Vagina (tissue), 2 donors: ENCODE data around the gene LRRFIP1. TPM values are rescaled to one million over a fixed set of nuclear protein-coding genes. Genes with fewer than 3 reads are reported as not detected.

Experiments used
- DNase-seq, 2 donors: peaks; one replicate each; pipeline ENCODE4 v3.0.0-alpha.2; 2017; ENCODE audit errors: extremely low spot score in 2 of 2
- H3K27ac ChIP-seq: fragments of 200-600 bp; sonication (generic); one replicate; pipeline ENCODE4 v1.5.1; 2019
- H3K27me3 ChIP-seq: fragments of 200-600 bp; sonication (generic); one replicate; pipeline ENCODE4 v1.5.1; 2019
- H3K36me3 ChIP-seq, 2 donors: fragments of 200-600 bp; sonication (generic); one replicate each; pipeline ENCODE4 v1.5.1; 2017 to 2019
- H3K4me1 ChIP-seq: fragments of 200-600 bp; sonication (generic); one replicate; pipeline ENCODE4 v1.5.1; 2019
- H3K4me3 ChIP-seq, 2 donors: fragments of 200-600 bp; sonication (generic); 1 replicate in 1 of 2; 2 replicates in 1 of 2; pipeline ENCODE4 v1.5.1; 2016 to 2019
- H3K9me3 ChIP-seq: fragments of 200-600 bp; sonication (generic); one replicate; pipeline ENCODE4 v1.5.1; 2019
- CTCF ChIP-seq, 3 experiments: fragments of 450-650 bp in 2 of 3; fragments of 200-600 bp in 1 of 3; sonication (generic) in 1 of 3; IDR thresholded peaks; one replicate each; pipeline ENCODE4 v1.5.1; 2017 to 2019; ENCODE audit warnings: antibody characterized with exemption in 3 of 3, mild to moderate bottlenecking in 2 of 3, moderate library complexity in 2 of 3
- POLR2A ChIP-seq, 2 donors: fragments of 450-650 bp; IDR thresholded peaks; one replicate each; pipeline ENCODE4 v1.6.1; 2017; ENCODE audit warnings: antibody characterized with exemption in 2 of 2, mild to moderate bottlenecking in 2 of 2, moderate library complexity in 2 of 2
- POLR2AphosphoS5 ChIP-seq, 2 donors: sonication (generic); formaldehyde crosslinking; IDR thresholded peaks; one replicate each; pipeline ENCODE4 v1.9.0; 2017; ENCODE audit warnings: antibody characterized with exemption in 2 of 2, mild to moderate bottlenecking in 2 of 2, low read depth in 1 of 2; ENCODE audit not compliant: insufficient read depth in 1 of 2
- intact Hi-C: fragments of 100-400 bp; cut with DNase I; formaldehyde crosslinking; loops from one replicate; pipeline ENCODE4 v1.15.1; 2023
- total RNA-seq: library from RNA; depleted of rRNA; stranded (reverse); fragments of >200 nt; gene quantifications from one replicate; pipeline ENCODE4 v1.2.3, GENCODE V29; 2016

The LRRFIP1 gene
- total RNA-seq, 1 donor from 2014 or later: 132 TPM

DNA sequence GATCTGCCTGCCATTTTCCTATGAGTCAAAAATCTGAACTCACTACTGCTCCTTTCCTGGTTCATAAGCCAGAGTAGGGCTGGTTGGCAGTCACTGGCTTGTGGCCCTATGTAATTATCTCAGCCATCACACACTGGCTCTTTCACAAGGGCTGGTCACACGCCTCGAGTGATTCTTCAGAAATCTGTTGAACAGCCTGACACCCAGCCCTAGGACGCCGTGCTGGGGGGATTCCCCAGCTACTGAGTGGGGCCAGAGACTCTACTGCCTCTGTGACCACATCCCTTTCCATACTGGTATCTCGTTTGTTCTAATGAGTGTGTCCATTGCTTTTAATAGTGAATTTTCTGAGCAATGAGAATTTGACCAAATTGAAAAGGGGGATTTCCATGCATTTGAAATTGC lies 125.4 kb downstream of the LRRFIP1 start:
- no peak for TF ChIP-seq POLR2A (IDR thresholded peaks at IDR 0.05)
- peaks cover 0 to 82% of the 10 kb centered on the region in 2 donors for H3K36me3 ChIP-seq
- no peaks in the 10 kb centered on the region for H3K27me3 ChIP-seq
- H3K9me3 ChIP-seq: no peaks in the 10 kb centered on the region
- no peak for DNase-seq
- intact Hi-C loops: no loop called here
- H3K4me3 ChIP-seq: no peak overlapping the region
- no peak overlapping the region for H3K27ac ChIP-seq
- H3K4me1 ChIP-seq: no peaks in the 10 kb centered on the region

DNA sequence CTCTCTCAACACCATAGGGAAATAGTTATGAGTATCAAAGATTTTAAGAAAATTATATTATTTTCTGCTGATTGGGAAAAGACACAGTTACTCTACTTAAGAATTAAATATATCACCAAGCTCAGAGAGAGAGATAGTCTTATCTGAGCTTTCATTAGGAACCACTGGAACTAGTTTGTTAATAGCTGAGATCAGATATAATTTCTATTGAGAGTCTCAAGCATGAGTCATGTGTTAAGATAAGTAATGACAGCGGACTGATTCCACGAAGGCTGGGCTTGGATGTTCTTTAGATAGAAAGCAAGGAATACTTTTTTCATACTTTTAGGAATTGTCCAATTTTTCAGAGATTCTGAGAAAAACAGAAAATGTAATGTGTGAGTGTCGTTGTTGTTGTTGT lies 126.8 kb downstream of the LRRFIP1 start:
- H3K27me3 ChIP-seq: no peaks in the 10 kb centered on the region
- intact Hi-C loops: no loop called here
- H3K36me3 ChIP-seq: peaks cover 0 to 90% of the 10 kb centered on the region in 2 donors
- H3K4me1 ChIP-seq: no peaks in the 10 kb centered on the region
- H3K27ac ChIP-seq: no peak overlapping the region
- no peak overlapping the region for H3K4me3 ChIP-seq
- DNase-seq: no peak
- TF ChIP-seq POLR2AphosphoS5 (IDR thresholded peaks at IDR 0.05; ENCODE audit: insufficient read depth in 1 of 2, low read depth in 1 of 2): no peak
- TF ChIP-seq POLR2A (IDR thresholded peaks at IDR 0.05): no peak
- no peak for TF ChIP-seq CTCF (IDR thresholded peaks at IDR 0.05)
- no peaks in the 10 kb centered on the region for H3K9me3 ChIP-seq

DNA sequence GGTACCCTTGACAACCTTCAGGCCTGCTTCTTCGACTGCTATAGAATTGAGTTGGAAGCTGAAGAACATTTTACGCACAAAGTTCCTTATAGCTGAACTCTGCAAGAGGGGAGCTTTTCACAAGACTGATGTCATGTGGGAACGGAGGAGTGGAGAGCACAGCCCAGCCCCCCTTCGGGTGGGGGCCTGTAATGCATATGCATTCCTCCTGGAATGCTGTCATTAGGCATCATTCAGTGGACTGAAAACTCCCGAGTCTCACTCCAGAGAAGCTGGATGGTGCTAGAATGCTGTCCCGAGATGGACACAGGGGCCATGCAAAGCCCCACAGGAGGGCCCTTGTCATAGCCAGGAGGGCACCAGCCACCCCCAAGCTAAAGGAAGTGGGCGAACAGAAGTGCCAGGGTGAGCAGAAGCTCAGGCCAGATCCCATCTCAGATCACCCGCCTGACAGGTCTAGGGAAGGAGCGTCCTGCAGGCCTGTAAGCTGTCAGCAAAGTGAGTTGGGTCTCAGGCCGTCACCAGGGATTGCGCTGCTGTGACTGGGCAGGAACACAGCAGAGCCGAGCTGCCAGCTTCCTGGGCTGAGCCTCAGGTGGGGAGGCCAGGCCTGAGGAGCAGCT lies 127.3 kb downstream of the LRRFIP1 start:
- TF ChIP-seq POLR2A (IDR thresholded peaks at IDR 0.05): no peak
- TF ChIP-seq POLR2AphosphoS5 (IDR thresholded peaks at IDR 0.05; ENCODE audit: insufficient read depth in 1 of 2, low read depth in 1 of 2): peak in 1 of 2 donors; percentile 13
- TF ChIP-seq CTCF (IDR thresholded peaks at IDR 0.05): no peak
- intact Hi-C loops: no loop called here
- Histone ChIP-seq H3K4me3 (no peak overlapping the region), H3K9me3 (no peaks in the 10 kb centered on the region), H3K36me3 (peaks cover 0 to 91% of the 10 kb centered on the region in 2 donors), H3K27ac (no peak overlapping the region), H3K27me3 (no peaks in the 10 kb centered on the region), H3K4me1 (no peaks in the 10 kb centered on the region)
- DNase-seq: no peak

DNA sequence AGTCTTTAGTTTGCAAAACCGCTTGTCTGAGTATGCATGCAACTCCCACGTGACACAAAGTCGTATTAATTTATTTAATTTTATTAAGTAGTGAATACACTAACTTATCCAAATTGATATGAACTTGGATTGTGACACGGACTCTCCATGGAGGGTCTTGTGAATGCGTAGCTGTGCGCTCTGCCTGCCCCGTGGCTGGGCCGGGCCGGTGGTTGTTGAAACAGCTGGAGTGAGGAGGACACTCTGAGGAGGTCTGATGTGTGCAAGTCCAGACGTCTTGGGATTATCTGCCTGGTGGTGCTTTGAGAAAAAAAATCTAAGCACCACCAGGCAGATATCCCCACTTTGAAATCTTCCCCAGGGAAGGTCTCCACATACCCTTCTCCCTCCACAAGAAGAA lies 130.2 kb downstream of the LRRFIP1 start:
- H3K9me3 ChIP-seq: no peaks in the 10 kb centered on the region
- DNase-seq: no peak
- H3K27ac ChIP-seq: no peak overlapping the region
- H3K4me1 ChIP-seq: no peaks in the 10 kb centered on the region
- H3K36me3 ChIP-seq: peaks cover 0 to 83% of the 10 kb centered on the region in 2 donors
- no peaks in the 10 kb centered on the region for H3K27me3 ChIP-seq
- TF ChIP-seq POLR2AphosphoS5 (IDR thresholded peaks at IDR 0.05; ENCODE audit: insufficient read depth in 1 of 2, low read depth in 1 of 2): no peak
- H3K4me3 ChIP-seq: no peak overlapping the region
- intact Hi-C loops: no loop called here

GRCh38 chr2:237758185-237758584 lies 130.8 kb downstream of the LRRFIP1 start:
- Histone ChIP-seq H3K4me1 (no peaks in the 10 kb centered on the region), H3K36me3 (peaks cover 0 to 84% of the 10 kb centered on the region in 2 donors), H3K9me3 (no peaks in the 10 kb centered on the region), H3K27ac (no peak overlapping the region), H3K4me3 (no peak overlapping the region), H3K27me3 (no peaks in the 10 kb centered on the region)
- intact Hi-C loops: no loop called here
- TF ChIP-seq POLR2A (IDR thresholded peaks at IDR 0.05): no peak
- no peak for TF ChIP-seq CTCF (IDR thresholded peaks at IDR 0.05)
- no peak for TF ChIP-seq POLR2AphosphoS5 (IDR thresholded peaks at IDR 0.05; ENCODE audit: insufficient read depth in 1 of 2, low read depth in 1 of 2)
- no peak for DNase-seq

GRCh38 chr2:237759176-237759575 lies 131.8 kb downstream of the LRRFIP1 start:
- intact Hi-C loops: no loop called here
- H3K4me3 ChIP-seq: no peak overlapping the region
- TF ChIP-seq POLR2AphosphoS5 (IDR thresholded peaks at IDR 0.05; ENCODE audit: insufficient read depth in 1 of 2, low read depth in 1 of 2) (no peak), POLR2A (IDR thresholded peaks at IDR 0.05) (no peak), CTCF (IDR thresholded peaks at IDR 0.05) (no peak)
- H3K27ac ChIP-seq: no peak overlapping the region
- H3K36me3 ChIP-seq: peaks cover 0 to 81% of the 10 kb centered on the region in 2 donors
- no peaks in the 10 kb centered on the region for H3K9me3 ChIP-seq
- H3K4me1 ChIP-seq: no peaks in the 10 kb centered on the region
- no peaks in the 10 kb centered on the region for H3K27me3 ChIP-seq
- no peak for DNase-seq
